GM10266 (cell line): ENCODE results near the gene ARID4B.
A peak's percentile ranks its signal among the peaks of the same experiment; 100 is the strongest.

Experiments used
- DNase-seq: peaks from one replicate; pipeline ENCODE4 v3.0.0; 2012; ENCODE audit errors: extremely low spot score
- TF ChIP-seq, protein P1 (sequence below): IDR thresholded peaks from 2 replicates; pipeline ENCODE4 v1.5.1; 2012; ENCODE audit warnings: mild to moderate bottlenecking, low read depth; ENCODE audit not compliant: control insufficient read depth, insufficient read depth; ENCODE audit errors: missing control alignments

Gene ARID4B, protein sequence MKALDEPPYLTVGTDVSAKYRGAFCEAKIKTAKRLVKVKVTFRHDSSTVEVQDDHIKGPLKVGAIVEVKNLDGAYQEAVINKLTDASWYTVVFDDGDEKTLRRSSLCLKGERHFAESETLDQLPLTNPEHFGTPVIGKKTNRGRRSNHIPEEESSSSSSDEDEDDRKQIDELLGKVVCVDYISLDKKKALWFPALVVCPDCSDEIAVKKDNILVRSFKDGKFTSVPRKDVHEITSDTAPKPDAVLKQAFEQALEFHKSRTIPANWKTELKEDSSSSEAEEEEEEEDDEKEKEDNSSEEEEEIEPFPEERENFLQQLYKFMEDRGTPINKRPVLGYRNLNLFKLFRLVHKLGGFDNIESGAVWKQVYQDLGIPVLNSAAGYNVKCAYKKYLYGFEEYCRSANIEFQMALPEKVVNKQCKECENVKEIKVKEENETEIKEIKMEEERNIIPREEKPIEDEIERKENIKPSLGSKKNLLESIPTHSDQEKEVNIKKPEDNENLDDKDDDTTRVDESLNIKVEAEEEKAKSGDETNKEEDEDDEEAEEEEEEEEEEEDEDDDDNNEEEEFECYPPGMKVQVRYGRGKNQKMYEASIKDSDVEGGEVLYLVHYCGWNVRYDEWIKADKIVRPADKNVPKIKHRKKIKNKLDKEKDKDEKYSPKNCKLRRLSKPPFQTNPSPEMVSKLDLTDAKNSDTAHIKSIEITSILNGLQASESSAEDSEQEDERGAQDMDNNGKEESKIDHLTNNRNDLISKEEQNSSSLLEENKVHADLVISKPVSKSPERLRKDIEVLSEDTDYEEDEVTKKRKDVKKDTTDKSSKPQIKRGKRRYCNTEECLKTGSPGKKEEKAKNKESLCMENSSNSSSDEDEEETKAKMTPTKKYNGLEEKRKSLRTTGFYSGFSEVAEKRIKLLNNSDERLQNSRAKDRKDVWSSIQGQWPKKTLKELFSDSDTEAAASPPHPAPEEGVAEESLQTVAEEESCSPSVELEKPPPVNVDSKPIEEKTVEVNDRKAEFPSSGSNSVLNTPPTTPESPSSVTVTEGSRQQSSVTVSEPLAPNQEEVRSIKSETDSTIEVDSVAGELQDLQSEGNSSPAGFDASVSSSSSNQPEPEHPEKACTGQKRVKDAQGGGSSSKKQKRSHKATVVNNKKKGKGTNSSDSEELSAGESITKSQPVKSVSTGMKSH (N-terminal part only)

DNA sequence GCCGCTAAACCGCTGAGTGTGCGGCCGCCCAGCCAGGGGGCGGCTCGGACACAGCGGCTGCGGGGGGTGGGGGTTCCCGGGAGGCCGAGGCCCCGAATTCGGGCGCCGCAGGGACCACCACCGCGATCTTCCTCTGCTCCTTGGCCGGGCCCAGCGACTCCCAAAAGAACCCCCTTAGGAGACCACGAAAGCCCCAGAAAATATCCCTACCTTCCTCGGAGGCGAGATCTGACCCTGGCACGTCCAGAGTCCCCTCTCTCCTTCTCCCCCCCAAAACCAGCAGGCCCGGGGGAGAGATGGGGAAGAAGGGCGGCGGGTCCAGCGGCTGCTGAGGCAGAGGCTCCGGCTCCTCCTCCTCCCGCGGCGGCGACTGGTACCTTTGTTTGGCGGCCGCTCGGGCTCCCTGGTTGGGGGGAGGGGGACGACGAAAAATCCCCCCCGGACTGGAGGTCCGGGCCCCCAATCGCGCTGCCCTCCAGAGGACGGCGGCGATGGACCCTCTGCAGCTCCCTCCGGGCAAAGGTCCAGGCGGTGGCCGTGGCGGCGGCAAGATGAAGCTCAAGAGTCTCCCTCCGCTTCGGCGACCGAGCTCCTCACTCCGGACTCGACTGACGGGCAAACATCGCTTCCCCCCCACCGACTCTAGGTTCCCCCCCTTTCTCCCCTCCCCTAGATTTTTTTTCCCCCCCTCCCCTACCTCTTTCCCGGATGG lies at the start of gene ARID4B:
ARID4B (minus strand) TSS at position 621 of the 712 bp plus-strand sequence. CDS start 1,260 bp downstream, outside the sequence.
- DNase-seq = peak; percentile 95
- TF ChIP-seq, protein P1, sequence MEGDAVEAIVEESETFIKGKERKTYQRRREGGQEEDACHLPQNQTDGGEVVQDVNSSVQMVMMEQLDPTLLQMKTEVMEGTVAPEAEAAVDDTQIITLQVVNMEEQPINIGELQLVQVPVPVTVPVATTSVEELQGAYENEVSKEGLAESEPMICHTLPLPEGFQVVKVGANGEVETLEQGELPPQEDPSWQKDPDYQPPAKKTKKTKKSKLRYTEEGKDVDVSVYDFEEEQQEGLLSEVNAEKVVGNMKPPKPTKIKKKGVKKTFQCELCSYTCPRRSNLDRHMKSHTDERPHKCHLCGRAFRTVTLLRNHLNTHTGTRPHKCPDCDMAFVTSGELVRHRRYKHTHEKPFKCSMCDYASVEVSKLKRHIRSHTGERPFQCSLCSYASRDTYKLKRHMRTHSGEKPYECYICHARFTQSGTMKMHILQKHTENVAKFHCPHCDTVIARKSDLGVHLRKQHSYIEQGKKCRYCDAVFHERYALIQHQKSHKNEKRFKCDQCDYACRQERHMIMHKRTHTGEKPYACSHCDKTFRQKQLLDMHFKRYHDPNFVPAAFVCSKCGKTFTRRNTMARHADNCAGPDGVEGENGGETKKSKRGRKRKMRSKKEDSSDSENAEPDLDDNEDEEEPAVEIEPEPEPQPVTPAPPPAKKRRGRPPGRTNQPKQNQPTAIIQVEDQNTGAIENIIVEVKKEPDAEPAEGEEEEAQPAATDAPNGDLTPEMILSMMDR = no peak

DNA sequence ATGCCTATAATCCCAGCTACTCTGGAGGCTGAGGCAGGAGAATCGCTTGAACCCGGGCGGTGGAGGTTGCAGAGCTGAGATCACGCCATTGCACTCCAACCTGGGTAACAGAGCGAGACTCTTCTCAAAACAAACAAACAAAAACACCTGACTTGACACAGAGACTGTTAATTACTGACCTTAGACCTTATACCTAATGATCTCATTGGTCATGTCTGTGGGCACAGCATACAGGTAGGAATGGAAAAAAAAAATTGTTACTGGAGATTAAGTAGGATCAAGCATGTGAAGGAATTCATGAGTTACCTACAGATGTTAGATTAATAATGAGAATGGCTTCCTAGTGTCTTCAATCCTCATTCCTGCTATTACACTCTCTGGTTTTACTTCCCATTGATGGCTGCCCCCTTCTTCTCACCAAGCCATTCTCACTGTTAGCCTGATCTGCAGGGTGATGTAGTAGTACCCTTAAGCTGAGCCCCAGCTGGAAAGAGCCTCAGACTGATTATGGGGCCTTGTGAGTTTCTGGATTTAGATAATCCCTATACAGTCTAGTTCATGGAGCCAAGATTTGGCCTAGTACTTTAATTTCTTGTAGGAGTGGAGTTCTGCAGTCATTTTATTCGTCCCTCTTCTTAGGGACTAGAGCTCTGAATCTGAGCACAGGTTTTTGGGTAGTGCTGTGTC lies 48.1 kb upstream of the ARID4B start:
- TF ChIP-seq, protein P1 = no peak
- no peak for DNase-seq

DNA sequence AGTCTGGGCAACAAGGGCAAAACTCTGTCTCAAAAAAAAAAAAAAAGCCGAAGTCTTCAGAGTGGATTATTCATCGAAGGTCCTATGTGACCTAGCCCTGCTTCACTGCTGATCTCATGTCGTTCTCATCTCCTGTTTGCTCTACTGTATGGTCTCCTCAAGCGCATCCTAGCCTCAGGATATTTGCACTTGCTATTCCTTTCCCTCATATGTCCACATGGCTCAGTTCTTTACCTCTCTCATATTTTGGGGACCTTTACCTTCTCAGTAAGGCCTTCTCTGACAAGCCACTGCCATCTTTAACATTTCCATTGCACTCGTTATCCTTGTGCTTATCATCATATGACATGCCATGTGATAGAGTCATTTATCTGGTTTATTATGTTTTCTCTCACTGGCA lies 41.8 kb upstream of the ARID4B start:
- no peak for DNase-seq
- TF ChIP-seq, protein P1 = no peak

DNA sequence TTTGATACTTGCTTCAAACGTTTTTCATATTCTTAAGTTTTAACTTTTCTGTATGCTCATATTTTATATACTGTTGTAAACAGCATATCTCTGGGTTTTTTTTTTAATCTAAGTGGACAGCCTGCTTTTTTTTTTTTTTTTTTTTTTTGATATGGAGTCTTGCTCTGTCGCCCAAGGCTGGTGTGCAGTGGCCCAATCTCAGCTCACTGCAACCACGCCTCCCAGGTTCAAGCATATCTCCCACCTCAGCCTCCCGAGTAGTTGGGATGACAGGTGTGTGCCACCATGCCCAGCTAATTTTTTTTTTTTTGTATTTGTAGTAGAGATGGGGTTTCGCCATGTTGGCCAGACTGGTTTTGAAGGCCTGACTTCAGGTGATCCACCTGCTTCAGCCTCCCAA lies 40.4 kb upstream of the ARID4B start:
- no peak for DNase-seq
- TF ChIP-seq, protein P1 = no peak

DNA sequence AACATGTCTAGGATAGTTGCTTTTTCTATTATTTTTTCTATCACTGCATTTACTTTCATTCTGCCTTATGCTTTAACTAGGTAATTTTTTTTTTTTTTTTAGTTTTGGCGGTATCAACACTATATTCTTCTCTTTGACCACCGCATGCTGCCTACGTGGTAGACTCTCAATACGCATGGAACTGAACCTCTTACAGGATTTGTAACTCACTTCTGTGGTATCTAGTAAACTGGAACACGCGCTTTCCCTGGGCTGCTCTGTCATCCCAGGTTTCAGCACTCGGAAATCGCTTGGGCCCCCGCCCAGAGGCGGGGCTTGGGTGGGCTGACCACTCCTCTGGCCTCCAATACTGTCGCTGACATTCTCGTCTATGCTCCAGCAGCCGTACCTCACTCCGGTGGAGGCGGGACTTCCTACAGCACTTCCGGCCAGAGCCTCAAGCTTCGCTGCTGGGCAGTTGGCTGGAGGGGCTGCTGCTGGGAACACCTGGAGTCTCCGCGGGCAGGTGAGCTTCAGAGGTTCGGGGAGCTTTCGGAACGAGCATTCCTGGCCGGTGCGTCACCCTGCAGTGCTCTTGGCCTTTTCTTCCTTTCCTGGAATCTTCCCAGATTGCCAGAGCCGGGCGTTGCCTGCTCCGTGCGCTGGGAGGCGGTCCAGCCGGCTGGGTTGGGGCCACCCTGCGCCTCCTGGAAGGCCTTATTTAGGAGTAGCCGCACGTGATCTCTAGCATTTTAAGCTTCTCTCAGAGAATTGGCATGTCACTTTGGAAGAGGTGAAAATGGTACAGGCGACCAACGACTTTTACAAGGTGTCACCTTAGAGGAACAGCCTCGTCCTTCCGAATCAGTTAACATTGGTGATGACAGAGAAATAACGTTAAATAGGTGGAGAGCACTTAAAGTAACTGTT lies 39.3 kb upstream of the ARID4B start, which contains the start of gene TBCE:
TBCE (plus strand) TSS at position 428 of the 909 bp plus-strand sequence. CDS start 12,623 bp downstream, outside the sequence.
- peak; percentile 93 for DNase-seq
- TF ChIP-seq, protein P1 = no peak
